GM19193 (cell line): Measurements from ENCODE around the gene ACBD4.

Experiments used
- POLR2A ChIP-seq: IDR thresholded peaks from 4 replicates; pipeline ENCODE4 v1.6.1; 2011; ENCODE audit not compliant: insufficient read depth, insufficient read length; ENCODE audit errors: extremely low read depth

ACBD4 gene

DNA sequence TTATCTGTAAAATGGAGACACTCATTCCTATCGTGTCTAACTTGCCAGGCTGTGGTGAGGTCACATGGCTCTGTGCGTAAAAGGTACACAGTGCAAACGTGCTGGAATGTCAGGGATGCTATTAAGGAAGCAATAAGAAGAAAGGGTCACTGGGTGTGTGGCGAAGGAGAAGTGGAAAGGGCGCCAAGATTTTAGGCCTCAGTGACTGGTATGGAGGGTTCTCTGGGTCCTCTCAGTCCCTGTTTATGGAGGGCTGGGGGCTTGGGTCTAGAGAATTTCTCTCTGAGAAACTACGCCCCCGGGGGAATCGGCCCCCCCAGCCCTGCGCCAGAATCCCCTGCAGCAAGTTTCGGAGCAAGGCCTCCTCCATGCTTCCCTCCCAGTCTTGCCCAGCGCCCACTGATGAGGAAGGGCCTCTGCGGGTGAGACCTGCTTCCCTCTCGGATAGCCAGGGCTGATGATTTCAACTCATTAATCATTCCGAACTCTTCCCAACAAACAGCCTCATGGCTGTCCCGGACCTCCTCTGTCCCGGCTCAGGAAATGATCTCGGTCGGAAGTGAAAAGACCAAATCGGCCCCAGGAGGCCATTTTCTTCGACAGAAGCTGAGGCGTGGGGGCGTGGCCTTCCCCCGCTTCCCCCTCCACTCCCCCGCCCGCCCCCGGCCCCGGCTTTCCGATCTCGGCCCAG is 11.5 kb downstream of the ACBD4 start:
- TF ChIP-seq POLR2A = peak; percentile 76

DNA sequence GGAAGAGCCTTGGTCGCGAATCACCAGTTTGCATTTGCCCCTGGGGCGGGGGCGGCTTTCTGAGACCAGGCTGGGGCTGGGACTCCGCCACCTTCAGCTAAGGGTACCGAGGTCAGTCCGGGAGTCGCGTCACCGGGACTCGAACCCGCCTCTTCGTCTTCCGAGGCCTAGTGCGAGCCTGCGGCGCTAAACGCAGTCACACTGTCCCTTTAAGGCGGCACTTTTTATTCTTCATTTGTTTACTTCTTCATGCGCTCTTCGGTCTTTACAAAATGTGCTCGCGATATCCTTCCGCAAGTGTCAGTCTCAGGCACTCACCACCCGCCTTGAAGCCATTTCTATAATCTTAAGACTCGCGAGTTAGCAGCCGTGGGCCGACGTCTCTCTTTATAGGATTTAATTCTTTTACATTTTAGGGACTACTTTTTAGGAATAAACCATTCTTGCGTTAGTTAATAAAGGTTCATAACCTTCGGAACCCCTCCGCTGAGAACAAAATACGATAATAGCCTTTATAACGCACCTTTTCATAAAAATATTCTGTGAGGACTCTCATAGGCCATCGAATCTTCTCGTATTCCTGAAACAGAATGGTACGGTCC is 12.2 kb downstream of the ACBD4 start:
- TF ChIP-seq POLR2A = peak; percentile 29

- peak; percentile 100 for TF ChIP-seq POLR2A
Observed at GRCh38 chr17:45148183-45149036, 12.9 kb downstream of the ACBD4 start, which contains the start of gene HEXIM1. HEXIM1 (plus strand) TSS chr17:45148475; CDS start chr17:45149191, 716 bp downstream.

- no peak for TF ChIP-seq POLR2A
Observed at GRCh38 chr17:45149037-45149668, 13.7 kb downstream of the ACBD4 start.

- no peak for TF ChIP-seq POLR2A
Observed at GRCh38 chr17:45149669-45150664, 14.5 kb downstream of the ACBD4 start.

- TF ChIP-seq POLR2A = no peak
Observed at GRCh38 chr17:45150911-45151809, 15.7 kb downstream of the ACBD4 start.

- TF ChIP-seq POLR2A = no peak
Observed at GRCh38 chr17:45155029-45155428, 19.5 kb downstream of the ACBD4 start.

DNA sequence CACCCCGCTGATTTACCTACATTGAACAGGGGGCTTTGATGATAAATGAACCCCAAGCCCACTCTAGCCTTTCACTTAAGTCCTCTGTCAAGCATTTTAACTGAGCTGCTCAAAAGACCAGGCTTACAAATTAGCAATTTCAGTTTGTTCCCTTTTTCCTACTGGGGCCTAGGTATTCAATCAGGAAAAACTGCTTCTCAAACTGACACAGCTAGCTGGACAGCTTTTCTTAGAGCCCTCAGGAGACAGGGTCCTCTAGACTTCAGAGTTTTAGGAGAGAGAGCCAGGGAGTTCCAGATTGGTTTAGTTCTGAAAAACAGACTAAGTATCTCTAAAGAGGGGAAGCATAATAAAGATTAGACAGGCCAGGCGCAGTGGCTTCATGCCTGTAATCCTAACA is 20.0 kb downstream of the ACBD4 start:
- TF ChIP-seq POLR2A = no peak

DNA sequence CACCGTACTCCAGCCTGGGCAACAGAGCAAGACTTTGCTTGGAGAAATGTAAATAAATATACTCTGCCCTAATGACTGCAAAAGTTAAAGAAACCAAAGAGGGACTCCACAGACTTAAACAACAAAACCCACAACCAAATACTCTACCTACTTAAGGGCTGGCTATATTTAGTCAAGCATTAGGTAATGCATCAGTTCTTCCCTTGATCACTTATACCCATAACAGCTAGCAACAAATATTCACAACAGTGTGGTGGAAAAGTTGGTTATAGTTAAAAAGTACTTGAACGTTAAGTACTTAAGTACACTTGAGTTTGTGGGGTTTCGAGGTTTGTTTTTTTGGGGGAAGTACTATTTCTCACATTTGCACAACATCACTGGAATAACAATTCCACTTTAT is 20.8 kb downstream of the ACBD4 start:
- TF ChIP-seq POLR2A = no peak

DNA sequence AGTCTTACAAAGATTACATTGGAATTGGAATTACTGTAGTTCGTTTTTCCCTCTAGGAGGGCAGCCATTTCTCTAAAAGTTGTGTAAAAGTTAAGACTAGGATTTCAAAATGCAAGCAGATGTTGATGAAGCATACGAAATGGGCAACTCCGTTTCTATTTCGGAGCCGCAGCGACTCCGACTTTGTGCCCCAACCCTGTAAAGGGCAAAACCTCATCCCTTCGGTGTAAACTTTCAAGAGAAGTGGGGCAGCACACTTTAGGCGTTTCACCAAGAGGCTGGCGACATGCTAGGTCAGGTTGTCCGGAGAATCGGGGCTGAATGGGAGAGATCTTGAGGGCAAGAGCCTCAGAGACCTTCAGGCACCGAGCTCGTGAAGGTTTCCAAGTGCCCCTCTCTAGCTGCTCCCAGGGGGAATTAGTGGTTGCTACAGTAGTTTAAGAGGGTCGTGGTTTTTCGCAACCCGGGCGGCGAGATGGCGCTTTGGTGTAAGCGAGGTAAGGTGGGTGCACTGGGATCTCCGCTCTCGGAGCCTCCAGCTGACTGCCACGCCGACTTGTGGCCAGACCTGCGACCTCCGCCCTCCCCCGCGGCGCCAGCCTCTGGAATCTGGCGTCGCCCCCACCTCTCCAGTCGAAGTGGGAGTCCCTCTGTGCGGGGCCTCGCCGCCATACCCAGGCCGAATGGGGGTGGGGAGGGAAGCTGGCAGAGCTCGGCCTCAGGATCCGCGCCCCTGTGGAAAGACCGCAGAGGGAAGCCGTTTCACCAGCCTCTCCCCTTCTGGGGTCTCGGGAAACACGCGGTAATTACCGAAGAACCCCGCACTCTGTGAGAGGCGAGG is 25.2 kb downstream of the ACBD4 start:
- no peak for TF ChIP-seq POLR2A

GRCh38 chr17:45161288-45162024 is 26.0 kb downstream of the ACBD4 start, which contains the start of gene HEXIM2:
HEXIM2 (plus strand) TSS chr17:45161875; CDS start chr17:45162794, 919 bp downstream.
- TF ChIP-seq POLR2A = peak; percentile 92

DNA sequence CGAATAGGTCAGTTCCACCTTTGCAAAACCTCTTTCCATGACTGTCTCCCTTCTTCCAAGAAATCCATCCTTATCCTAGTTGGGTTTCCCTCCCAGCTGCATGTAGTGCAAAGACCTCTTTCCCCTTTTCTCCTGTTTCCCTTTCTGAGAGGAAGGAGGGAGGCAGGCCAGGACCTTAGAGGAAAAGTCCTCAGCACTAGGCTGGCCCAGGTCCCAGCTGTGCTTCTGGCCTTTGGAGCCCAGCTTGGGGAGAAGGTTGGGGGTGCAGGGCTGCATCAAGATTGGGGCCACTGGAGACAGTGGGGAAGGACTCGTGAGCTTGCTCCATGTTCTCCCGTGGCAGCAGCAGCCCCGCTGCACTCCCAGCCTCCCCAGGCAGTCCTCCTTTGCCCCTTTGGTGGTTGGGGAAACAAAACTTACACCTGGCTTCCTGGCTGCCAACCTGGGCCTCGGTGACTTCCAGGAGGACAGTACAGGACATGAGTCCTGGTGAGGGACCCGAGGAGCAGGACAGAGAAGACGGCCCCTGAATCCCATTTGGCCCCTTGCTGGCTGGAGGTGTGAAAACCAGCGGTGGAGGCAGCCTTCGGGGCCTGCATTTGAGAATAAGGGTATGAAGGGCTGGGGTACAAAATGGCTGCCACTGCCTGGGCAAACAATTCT is 26.7 kb downstream of the ACBD4 start:
- no peak for TF ChIP-seq POLR2A
